ENCODE results near the gene ANK3.
"Not testable (repeated sequence)": the region's sequence is repeated elsewhere in the genome, so short reads cannot be mapped to it uniquely, and the experiment has no call there.

The ANK3 gene

GRCh38 chr10:60299961-60300883 is 89.5 kb downstream of the ANK3 start:
- DNase-seq, result no peak

GRCh38 chr10:60299390-60299778 is 90.3 kb downstream of the ANK3 start:
- DNase-seq, result no peak

- no peak for DNase-seq
Observed at GRCh38 chr10:60298408-60299389, 91.0 kb downstream of the ANK3 start.

- no peak for DNase-seq
Observed at GRCh38 chr10:60296073-60296472, 93.6 kb downstream of the ANK3 start.

- DNase-seq, result no peak
Observed at GRCh38 chr10:60295028-60295937, 94.4 kb downstream of the ANK3 start.

GRCh38 chr10:60293581-60294175 is 96.0 kb downstream of the ANK3 start:
- DNase-seq, result no peak

- DNase-seq, result no peak
Observed at GRCh38 chr10:60292998-60293397, 96.7 kb downstream of the ANK3 start.

- not testable (repeated sequence) for DNase-seq
Observed at GRCh38 chr10:60292536-60292935, 97.1 kb downstream of the ANK3 start.

GRCh38 chr10:60291344-60291930 is 98.2 kb downstream of the ANK3 start:
- DNase-seq, result no peak

- DNase-seq, result no peak
Observed at GRCh38 chr10:60290558-60290957, 99.1 kb downstream of the ANK3 start.

GRCh38 chr10:60289800-60290199 is 99.9 kb downstream of the ANK3 start:
- DNase-seq, result no peak

- no peak for DNase-seq
Observed at GRCh38 chr10:60288256-60288655, 101.4 kb downstream of the ANK3 start.

- DNase-seq, result no peak
Observed at GRCh38 chr10:60286559-60286958, 103.1 kb downstream of the ANK3 start.

GRCh38 chr10:60283397-60283796 is 106.3 kb downstream of the ANK3 start:
- no peak for DNase-seq

GRCh38 chr10:60282771-60283353 is 106.8 kb downstream of the ANK3 start:
- DNase-seq, result peak; percentile 3

GRCh38 chr10:60281792-60282353 is 107.8 kb downstream of the ANK3 start:
- no peak for DNase-seq

- DNase-seq, result no peak
Observed at GRCh38 chr10:60281331-60281730, 108.3 kb downstream of the ANK3 start.

GRCh38 chr10:60280475-60280874 is 109.2 kb downstream of the ANK3 start:
- no peak for DNase-seq

GRCh38 chr10:60277656-60278055 is 112.0 kb downstream of the ANK3 start:
- no peak for DNase-seq

GRCh38 chr10:60276232-60276631 is 113.4 kb downstream of the ANK3 start:
- DNase-seq, result no peak
